Smooth muscle cell (in vitro differentiated cells): ENCODE data around the gene SMIM15. TPM values are rescaled to one million over a fixed set of nuclear protein-coding genes. Genes with fewer than 3 reads are reported as not detected.

Experiments
- DNase-seq: peaks from one replicate; lab custom pipeline; 2025; ENCODE audit not compliant: unreplicated experiment; lab: John Stamatoyannopoulos, UW
- H2AFZ ChIP-seq: fragments of 200-600 bp; sonication (generic); 2 replicates; pipeline ENCODE4 v1.6.0; 2016; ENCODE audit warnings: antibody characterized with exemption, low read depth, mild to moderate bottlenecking
- H3F3A ChIP-seq: fragments of 200-600 bp; sonication (generic); 2 replicates; pipeline ENCODE4 v1.6.0; 2017; ENCODE audit warnings: antibody characterized with exemption, low read depth
- H3K27ac ChIP-seq: fragments of 200-600 bp; sonication (generic); 2 replicates; pipeline ENCODE4 v1.5.1; 2016; ENCODE audit warnings: low read depth, mild to moderate bottlenecking
- H3K27me3 ChIP-seq: fragments of 200-600 bp; sonication (generic); 2 replicates; pipeline ENCODE4 v1.6.1; 2016; ENCODE audit warnings: low read depth, mild to moderate bottlenecking
- H3K36me3 ChIP-seq: fragments of 200-600 bp; sonication (generic); 2 replicates; pipeline ENCODE4 v1.5.1; 2016; ENCODE audit warnings: low read depth
- H3K4me1 ChIP-seq: fragments of 200-600 bp; sonication (generic); 2 replicates; pipeline ENCODE4 v1.5.1; 2016; ENCODE audit warnings: low read depth
- H3K4me2 ChIP-seq: fragments of 200-600 bp; sonication (generic); 2 replicates; pipeline ENCODE4 v1.6.0; 2016; ENCODE audit warnings: mild to moderate bottlenecking
- H3K4me3 ChIP-seq: fragments of 200-600 bp; sonication (generic); 2 replicates; pipeline ENCODE4 v1.5.1; 2016; ENCODE audit warnings: mild to moderate bottlenecking
- H3K79me2 ChIP-seq: fragments of 200-600 bp; sonication (generic); 2 replicates; pipeline ENCODE4 v1.6.0; 2016; ENCODE audit warnings: low read depth, mild to moderate bottlenecking
- H3K9ac ChIP-seq: fragments of 200-600 bp; sonication (generic); 2 replicates; pipeline ENCODE4 v1.6.0; 2016; ENCODE audit warnings: low read depth
- H3K9me3 ChIP-seq: fragments of 200-600 bp; sonication (generic); replicated peaks from 2 replicates; pipeline ENCODE4 v1.5.1; 2016; ENCODE audit warnings: low read depth
- H4K20me1 ChIP-seq: fragments of 200-600 bp; sonication (generic); 2 replicates; pipeline ENCODE4 v1.6.0; 2016; ENCODE audit warnings: low read depth
- WGBS: methylation state at CpG from one replicate; pipeline ENCODE4 v1.1.7; 2016; ENCODE audit warnings: low lambda C conversion rate; 5-methylcytosine and 5-hydroxymethylcytosine counted together
- polyA plus RNA-seq: library from polyadenylated mRNA; unstranded; fragments of >200 nt; fragmentation: Nextera tagmentation; extraction: Ambion mirVana; gene quantifications from 2 replicates; pipeline ENCODE4 v1.2.1, GENCODE V29; 2016
- total RNA-seq: library from RNA; depleted of rRNA; stranded (reverse); fragments of >200 nt; gene quantifications from 2 replicates; pipeline ENCODE4 v1.2.3, GENCODE V29; 2014
- TF ChIP-seq, protein P1 (sequence below): fragments of 200-600 bp; sonication (generic); IDR thresholded peaks from 2 replicates; pipeline ENCODE4 v1.5.1; 2017; ENCODE audit warnings: borderline replicate concordance, mild to moderate bottlenecking, antibody characterized with exemption; ENCODE audit not compliant: insufficient read depth, poor library complexity, severe bottlenecking

SMIM15 gene
- total and polyA plus RNA-seq, 2 experiments from 2014 or later: 51.4 to 52.2 TPM

DNA sequence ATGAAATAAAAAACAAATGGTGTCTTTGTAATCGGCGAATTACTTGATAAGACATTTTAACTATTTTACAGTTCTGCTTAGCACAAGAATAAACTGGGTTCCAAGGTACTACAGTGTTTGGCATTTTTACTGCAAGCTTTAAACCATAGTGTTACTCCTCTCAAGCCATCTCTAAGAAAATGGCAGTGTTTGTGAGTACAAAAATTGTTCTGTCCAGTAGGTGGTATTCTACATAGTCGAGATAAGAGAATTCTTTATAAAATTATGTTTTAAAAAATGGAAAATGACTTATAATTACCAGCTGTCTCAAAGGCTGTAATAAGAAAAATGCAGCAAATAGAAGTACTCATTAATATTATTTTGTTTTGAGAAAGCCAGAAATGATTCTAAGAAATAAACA, 3.2 kb downstream of the SMIM15 start:
- 96% methylated on average over 3 of the region's 3 CpGs for WGBS
- Histone ChIP-seq H3K4me3 (no peak overlapping the region), H3K4me2 (no peak overlapping the region), H3K27ac (no peak overlapping the region), H3K4me1 (peaks cover 24% of the 10 kb centered on the region), H3K36me3 (peaks cover 10% of the 10 kb centered on the region), H4K20me1 (peaks cover 6% of the 10 kb centered on the region), H3K79me2 (peaks cover 62% of the 10 kb centered on the region), H3K9ac (no peak overlapping the region), H3K9me3 (no peaks in the 10 kb centered on the region), H2AFZ (no peak overlapping the region), H3F3A (no peaks in the 10 kb centered on the region), H3K27me3 (no peaks in the 10 kb centered on the region)
- no peak for DNase-seq
- TF ChIP-seq, protein P1, sequence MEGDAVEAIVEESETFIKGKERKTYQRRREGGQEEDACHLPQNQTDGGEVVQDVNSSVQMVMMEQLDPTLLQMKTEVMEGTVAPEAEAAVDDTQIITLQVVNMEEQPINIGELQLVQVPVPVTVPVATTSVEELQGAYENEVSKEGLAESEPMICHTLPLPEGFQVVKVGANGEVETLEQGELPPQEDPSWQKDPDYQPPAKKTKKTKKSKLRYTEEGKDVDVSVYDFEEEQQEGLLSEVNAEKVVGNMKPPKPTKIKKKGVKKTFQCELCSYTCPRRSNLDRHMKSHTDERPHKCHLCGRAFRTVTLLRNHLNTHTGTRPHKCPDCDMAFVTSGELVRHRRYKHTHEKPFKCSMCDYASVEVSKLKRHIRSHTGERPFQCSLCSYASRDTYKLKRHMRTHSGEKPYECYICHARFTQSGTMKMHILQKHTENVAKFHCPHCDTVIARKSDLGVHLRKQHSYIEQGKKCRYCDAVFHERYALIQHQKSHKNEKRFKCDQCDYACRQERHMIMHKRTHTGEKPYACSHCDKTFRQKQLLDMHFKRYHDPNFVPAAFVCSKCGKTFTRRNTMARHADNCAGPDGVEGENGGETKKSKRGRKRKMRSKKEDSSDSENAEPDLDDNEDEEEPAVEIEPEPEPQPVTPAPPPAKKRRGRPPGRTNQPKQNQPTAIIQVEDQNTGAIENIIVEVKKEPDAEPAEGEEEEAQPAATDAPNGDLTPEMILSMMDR: peak; percentile 6

GRCh38 chr5:61151893-61152292, 10.4 kb downstream of the SMIM15 start:
- H3K9ac ChIP-seq: no peak overlapping the region
- H3K36me3 ChIP-seq: no peaks in the 10 kb centered on the region
- no peak for DNase-seq
- H3K4me3 ChIP-seq: no peak overlapping the region
- H3K4me2 ChIP-seq: no peak overlapping the region
- TF ChIP-seq, protein P1: no peak
- H2AFZ ChIP-seq: no peak overlapping the region
- H4K20me1 ChIP-seq: no peaks in the 10 kb centered on the region
- H3F3A ChIP-seq: no peaks in the 10 kb centered on the region
- no peaks in the 10 kb centered on the region for H3K27me3 ChIP-seq
- H3K27ac ChIP-seq: no peak overlapping the region
- no peaks in the 10 kb centered on the region for H3K4me1 ChIP-seq
- WGBS: 95% methylated on average over 2 of the region's 2 CpGs
- H3K9me3 ChIP-seq: no peaks in the 10 kb centered on the region
- H3K79me2 ChIP-seq: no peaks in the 10 kb centered on the region

DNA sequence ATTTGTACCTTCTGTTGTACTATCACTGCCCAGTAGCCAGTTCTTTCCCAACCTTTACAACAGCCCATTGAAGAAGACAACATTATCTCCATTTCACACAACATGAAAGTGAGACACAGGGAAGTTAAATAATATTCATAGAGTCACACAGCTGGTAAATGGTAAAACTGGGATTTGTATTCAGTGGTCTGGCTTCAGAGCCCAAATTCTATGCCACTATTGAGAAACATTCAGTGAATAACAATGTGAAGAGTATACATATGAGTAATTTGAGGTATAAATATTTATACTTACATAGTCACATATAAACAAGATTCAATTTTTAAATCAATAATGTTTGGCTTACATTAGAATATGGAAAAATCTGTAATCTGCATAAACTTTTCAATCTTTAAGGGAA, 13.8 kb downstream of the SMIM15 start:
- no peaks in the 10 kb centered on the region for H3K36me3 ChIP-seq
- no peaks in the 10 kb centered on the region for H4K20me1 ChIP-seq
- no peak for DNase-seq
- no peaks in the 10 kb centered on the region for H3F3A ChIP-seq
- no peaks in the 10 kb centered on the region for H3K79me2 ChIP-seq
- no peak overlapping the region for H2AFZ ChIP-seq
- H3K9me3 ChIP-seq: no peaks in the 10 kb centered on the region
- H3K27ac ChIP-seq: no peak overlapping the region
- no peaks in the 10 kb centered on the region for H3K27me3 ChIP-seq
- H3K4me2 ChIP-seq: no peak overlapping the region
- TF ChIP-seq, protein P1: no peak
- no peak overlapping the region for H3K4me3 ChIP-seq
- H3K9ac ChIP-seq: no peak overlapping the region
- H3K4me1 ChIP-seq: no peaks in the 10 kb centered on the region

DNA sequence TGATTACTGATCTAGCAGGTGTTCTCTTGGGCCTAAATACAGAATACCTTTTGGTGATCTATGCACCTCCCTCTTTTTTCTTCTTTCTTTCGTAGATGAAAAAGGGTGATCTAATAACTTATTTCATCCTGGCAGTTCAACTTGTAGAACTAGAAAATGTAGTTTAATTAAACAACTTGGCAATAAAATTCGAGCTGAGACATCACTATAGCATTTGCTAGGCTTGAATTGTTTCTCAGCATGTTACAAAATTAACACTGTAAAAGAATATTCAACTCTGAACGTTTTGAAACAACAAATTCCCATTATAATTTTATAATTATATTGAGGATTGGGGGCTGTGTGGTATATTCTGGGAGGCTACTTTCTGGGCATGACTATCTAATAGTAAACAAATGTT, 19.5 kb downstream of the SMIM15 start:
- no peak overlapping the region for H3K9ac ChIP-seq
- no peak overlapping the region for H3K4me2 ChIP-seq
- 83% methylated on average over 3 of the region's 3 CpGs for WGBS
- no peaks in the 10 kb centered on the region for H3K9me3 ChIP-seq
- no peak overlapping the region for H3K27ac ChIP-seq
- no peak for DNase-seq
- no peak overlapping the region for H2AFZ ChIP-seq
- no peaks in the 10 kb centered on the region for H3F3A ChIP-seq
- TF ChIP-seq, protein P1: no peak
- H3K36me3 ChIP-seq: no peaks in the 10 kb centered on the region
- H4K20me1 ChIP-seq: no peaks in the 10 kb centered on the region
- H3K4me3 ChIP-seq: no peak overlapping the region
- no peaks in the 10 kb centered on the region for H3K27me3 ChIP-seq
- no peaks in the 10 kb centered on the region for H3K79me2 ChIP-seq
- H3K4me1 ChIP-seq: peaks cover 10% of the 10 kb centered on the region
